Measurements from ENCODE around the gene MB. TPM values are rescaled to one million over a fixed set of nuclear protein-coding genes. Genes with fewer than 3 reads are reported as not detected.

The MB gene
- total RNA-seq, 1 donor from 2014 or later: not detected

DNA sequence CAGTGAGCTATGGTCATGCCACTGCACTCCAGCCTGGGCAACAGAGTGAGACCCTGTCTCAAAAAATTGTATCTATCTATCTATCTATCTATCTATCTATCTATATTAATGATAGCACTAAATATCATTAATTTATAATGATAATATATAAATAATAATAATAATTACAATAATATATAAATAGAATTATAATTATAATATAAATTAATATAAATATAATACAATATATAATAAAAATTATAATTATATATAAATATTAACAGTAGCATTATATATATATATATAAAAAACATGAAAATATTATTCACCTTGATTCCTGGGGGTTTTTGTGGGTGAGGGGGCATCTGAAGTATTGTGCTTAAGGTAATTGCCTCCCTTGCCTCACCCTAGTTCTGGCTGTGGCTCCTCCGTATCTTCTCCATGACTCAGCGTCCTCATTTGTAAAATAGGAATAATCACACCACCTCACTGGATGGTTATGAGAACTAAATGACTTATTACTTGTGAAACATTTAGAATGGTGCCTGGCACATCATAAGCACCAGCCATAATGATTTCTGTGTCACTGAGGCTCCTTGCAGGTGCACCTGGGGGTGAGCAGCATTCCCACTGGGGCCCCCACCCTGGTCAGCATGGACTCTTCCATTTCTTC is 57.6 kb downstream of the MB start:
- Mint-ChIP-seq H3K27me3 (ENCODE audit: insufficient read depth, low read depth) (peaks cover 25% of the 10 kb centered on the region), H3K27ac (no peak overlapping the region), H3K4me3 (peak overlapping the region; percentile 34), H3K36me3 (no peaks in the 10 kb centered on the region), H3K4me1 (peaks cover 46% of the 10 kb centered on the region), H3K9me3 (peaks cover 1% of the 10 kb centered on the region)
- Histone ChIP-seq H3K27me3 (no peaks in the 10 kb centered on the region), H3K27ac (no peak overlapping the region), H3K9ac (no peak overlapping the region), H3K4me3 (no peak overlapping the region), H3F3A (ENCODE audit: low read depth) (no peaks in the 10 kb centered on the region), H3K4me1 (peaks cover 14% of the 10 kb centered on the region), H3K9me3 (ENCODE audit: low read depth) (no peaks in the 10 kb centered on the region), H2AFZ (replicated peaks) (no peak overlapping the region), H3K4me2 (no peak overlapping the region), H4K20me1 (ENCODE audit: low read depth) (no peaks in the 10 kb centered on the region), H3K36me3 (no peaks in the 10 kb centered on the region), H3K79me2 (ENCODE audit: low read depth) (no peaks in the 10 kb centered on the region)
- no peak for DNase-seq (ENCODE audit: low spot score)
- TF ChIP-seq CTCF (IDR thresholded peaks at IDR 0.05): no peak
- TF ChIP-seq EZH2 (IDR thresholded peaks at IDR 0.05): no peak
- TF ChIP-seq EZH2phosphoT487 (IDR thresholded peaks at IDR 0.05): no peak

- no peaks in the 10 kb centered on the region for H3K36me3 Mint-ChIP-seq
- Histone ChIP-seq H3F3A (ENCODE audit: low read depth) (no peaks in the 10 kb centered on the region), H3K27ac (no peak overlapping the region), H3K9ac (no peak overlapping the region), H2AFZ (replicated peaks) (no peak overlapping the region), H4K20me1 (ENCODE audit: low read depth) (no peaks in the 10 kb centered on the region), H3K4me3 (no peak overlapping the region), H3K4me2 (no peak overlapping the region), H3K36me3 (no peaks in the 10 kb centered on the region), H3K9me3 (ENCODE audit: low read depth) (no peaks in the 10 kb centered on the region), H3K79me2 (ENCODE audit: low read depth) (no peaks in the 10 kb centered on the region), H3K27me3 (no peaks in the 10 kb centered on the region), H3K4me1 (peaks cover 14% of the 10 kb centered on the region)
- no peak overlapping the region for H3K27ac Mint-ChIP-seq
- no peak for DNase-seq (ENCODE audit: low spot score)
- H3K27me3 Mint-ChIP-seq (ENCODE audit: insufficient read depth, low read depth): peaks cover 21% of the 10 kb centered on the region
- H3K4me3 Mint-ChIP-seq: no peak overlapping the region
- H3K9me3 Mint-ChIP-seq: peaks cover 1% of the 10 kb centered on the region
- TF ChIP-seq EZH2phosphoT487 (IDR thresholded peaks at IDR 0.05) (no peak), EZH2 (IDR thresholded peaks at IDR 0.05) (no peak), CTCF (IDR thresholded peaks at IDR 0.05) (no peak)
- peaks cover 48% of the 10 kb centered on the region for H3K4me1 Mint-ChIP-seq
Measured at GRCh38 chr22:35558719-35559118, 58.4 kb downstream of the MB start.

DNA sequence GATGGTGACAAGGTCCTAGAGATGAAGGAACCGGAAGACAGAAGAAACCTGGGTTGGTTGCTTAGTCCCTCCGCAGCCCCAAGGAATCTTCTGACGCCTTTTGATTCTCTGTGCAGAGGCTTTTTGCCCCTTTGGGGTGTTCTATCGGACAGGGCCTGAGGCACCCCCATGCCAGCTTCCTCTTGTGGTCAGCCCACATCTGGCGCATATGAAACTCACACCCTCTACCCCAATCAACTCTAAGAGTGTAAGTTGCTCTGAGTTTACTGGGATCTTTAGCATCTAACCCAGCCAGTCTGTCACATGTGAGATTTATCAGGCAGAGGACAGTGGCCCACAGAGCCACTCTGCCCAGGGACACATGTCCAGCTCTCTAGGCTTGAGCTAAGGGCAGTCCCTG is 59.1 kb downstream of the MB start:
- H3F3A ChIP-seq (ENCODE audit: low read depth): no peaks in the 10 kb centered on the region

More for the DNA sequence above, 59.1 kb downstream of the MB start:
- DNase-seq (ENCODE audit: low spot score): no peak
- no peak overlapping the region for H3K4me3 Mint-ChIP-seq
- no peaks in the 10 kb centered on the region for H3K36me3 ChIP-seq
- H3K4me2 ChIP-seq: no peak overlapping the region
- no peaks in the 10 kb centered on the region for H3K36me3 Mint-ChIP-seq
- no peaks in the 10 kb centered on the region for H3K9me3 ChIP-seq (ENCODE audit: low read depth)
- H3K27ac ChIP-seq: no peak overlapping the region
- H3K4me3 ChIP-seq: no peak overlapping the region
- no peak for TF ChIP-seq CTCF (IDR thresholded peaks at IDR 0.05)
- TF ChIP-seq EZH2 (IDR thresholded peaks at IDR 0.05): no peak
- TF ChIP-seq EZH2phosphoT487 (IDR thresholded peaks at IDR 0.05): no peak
- peaks cover 1% of the 10 kb centered on the region for H3K9me3 Mint-ChIP-seq
- H3K79me2 ChIP-seq (ENCODE audit: low read depth): no peaks in the 10 kb centered on the region
- no peak overlapping the region for H3K27ac Mint-ChIP-seq
- H3K9ac ChIP-seq: no peak overlapping the region
- H3K4me1 Mint-ChIP-seq: peaks cover 41% of the 10 kb centered on the region
- peaks cover 8% of the 10 kb centered on the region for H3K4me1 ChIP-seq
- H4K20me1 ChIP-seq (ENCODE audit: low read depth): no peaks in the 10 kb centered on the region
- H2AFZ ChIP-seq (replicated peaks): no peak overlapping the region
- H3K27me3 ChIP-seq: no peaks in the 10 kb centered on the region
- peaks cover 18% of the 10 kb centered on the region for H3K27me3 Mint-ChIP-seq (ENCODE audit: insufficient read depth, low read depth)

Other genes with a start within 250 kb of the MB start
- 2.4 and 6.5 TPM in 2 replicates for gene HMOX1, start 236.2 kb downstream of the MB start, total RNA-seq (ENCODE audit: low replicate concordance)
- gene MCM5, start 217.2 kb downstream of the MB start, total RNA-seq (ENCODE audit: low replicate concordance): 131 and 132 TPM in 2 replicates
- 0.04 and 0.19 TPM in 2 replicates for gene RASD2, start 76.5 kb downstream of the MB start, total RNA-seq (ENCODE audit: low replicate concordance)
- gene APOL6, start 31.1 kb upstream of the MB start, total RNA-seq (ENCODE audit: low replicate concordance): 0.03 TPM in 1 of 2 replicates, not detected in the other
- not detected in 2 replicates for gene APOL5, start 100.5 kb upstream of the MB start, total RNA-seq (ENCODE audit: low replicate concordance)